HEK293 (cell line): ENCODE measurements around the gene GALNTL6.

Experiments used
- CTCF ChIA-PET: fragments of 350-600 bp; formaldehyde crosslinking; extraction: SDS; loops from one replicate; lab custom pipeline; 2021; ENCODE audit warnings: antibody characterized with exemption; lab: Yijun Ruan, JAX
- POLR2A ChIA-PET: fragments of 300-600 bp; formaldehyde crosslinking; extraction: SDS; loops from one replicate; lab custom pipeline; 2020; ENCODE audit warnings: antibody characterized with exemption, inconsistent platforms; lab: Yijun Ruan, JAX
- H3K27ac ChIP-seq: fragments of 200-500 bp; sonication (Bioruptor generic); 2 replicates; pipeline ENCODE4 v1.5.1; 2014; ENCODE audit warnings: low read depth, low read length, control low read depth, inconsistent platforms; ENCODE audit errors: extremely low read depth
- H3K36me3 ChIP-seq, 2 experiments: fragments of 200-500 bp in 1 of 2; sonication (Bioruptor generic) in 1 of 2; 1 replicate in 1 of 2; 2 replicates in 1 of 2; pipeline ENCODE4 v1.5.1; 2014 to 2017; ENCODE audit warnings: inconsistent platforms in 2 of 2, low read length in 2 of 2; ENCODE audit not compliant: control insufficient read depth in 2 of 2, insufficient read depth in 1 of 2
- H3K4me1 ChIP-seq: fragments of 200-500 bp; sonication (Bioruptor generic); 2 replicates; pipeline ENCODE4 v1.5.1; 2014; ENCODE audit warnings: mild to moderate bottlenecking, low read length, inconsistent platforms; ENCODE audit not compliant: control insufficient read depth, insufficient read depth
- H3K4me3 ChIP-seq: 2 replicates; pipeline ENCODE4 v1.5.1; 2011; ENCODE audit warnings: low read depth, mild to moderate bottlenecking, control low read depth, low read length, moderate library complexity
- H3K9me3 ChIP-seq: fragments of 200-500 bp; sonication (Bioruptor generic); 2 replicates; pipeline ENCODE4 v1.5.1; 2014; ENCODE audit warnings: low read depth, low read length, inconsistent platforms; ENCODE audit not compliant: control insufficient read depth, insufficient read depth
- GLI2 ChIP-seq: fragments of 450-650 bp; formaldehyde crosslinking; IDR thresholded peaks from 2 replicates; pipeline ENCODE4; 2017; ENCODE audit warnings: missing biosample characterization, missing genetic modification characterization, low read depth, borderline replicate concordance
- HOXA7 ChIP-seq: sonication (generic); formaldehyde crosslinking; IDR thresholded peaks from 2 replicates; pipeline ENCODE4 v1.8.1; 2022; ENCODE audit warnings: missing genetic modification reagents, borderline replicate concordance
- HOXC10 ChIP-seq: sonication (generic); formaldehyde crosslinking; IDR thresholded peaks from 2 replicates; pipeline ENCODE4 v1.8.1; 2023; ENCODE audit warnings: mild to moderate bottlenecking, missing genetic modification reagents
- IKZF3 ChIP-seq: fragments of 450-650 bp; IDR thresholded peaks from 2 replicates; pipeline ENCODE4 v1.5.0; 2018; ENCODE audit warnings: missing biosample characterization, mild to moderate bottlenecking, missing genetic modification characterization, moderate library complexity
- KLF9 ChIP-seq: fragments of 450-650 bp; formaldehyde crosslinking; IDR thresholded peaks from 2 replicates; pipeline ENCODE4 v1.5.1; 2016; ENCODE audit warnings: missing biosample characterization, missing genetic modification characterization, low read depth
- OSR2 ChIP-seq: fragments of 450-650 bp; formaldehyde crosslinking; IDR thresholded peaks from 2 replicates; pipeline ENCODE4 v1.5.1; 2016; ENCODE audit warnings: missing biosample characterization, missing genetic modification characterization
- REPIN1 ChIP-seq: fragments of 450-650 bp; formaldehyde crosslinking; IDR thresholded peaks from 2 replicates; pipeline ENCODE4 v1.5.1; 2017; ENCODE audit warnings: missing biosample characterization, missing genetic modification characterization, low read depth
- SETDB1 ChIP-seq: IDR thresholded peaks from one replicate; pipeline ENCODE4 v1.6.1; 2017; ENCODE audit warnings: mild to moderate bottlenecking, low read length, moderate library complexity, mixed read lengths; ENCODE audit not compliant: insufficient read length
- SP2 ChIP-seq: fragments of 450-650 bp; formaldehyde crosslinking; IDR thresholded peaks from 2 replicates; pipeline ENCODE4 v1.5.1; 2016; ENCODE audit warnings: missing biosample characterization, missing genetic modification characterization
- TCF7L2 ChIP-seq: IDR thresholded peaks from 2 replicates; pipeline ENCODE4 v1.6.1; 2011; ENCODE audit warnings: low read depth, mild to moderate bottlenecking, inconsistent platforms, low read length, moderate library complexity, borderline replicate concordance
- ZBTB48 ChIP-seq: fragments of 450-650 bp; formaldehyde crosslinking; IDR thresholded peaks from 2 replicates; pipeline ENCODE4 v1.5.1; 2016; ENCODE audit warnings: missing biosample characterization, missing genetic modification characterization
- ZBTB49 ChIP-seq: fragments of 450-650 bp; formaldehyde crosslinking; IDR thresholded peaks from 2 replicates; pipeline ENCODE4 v1.5.1; 2016; ENCODE audit warnings: missing biosample characterization, missing genetic modification characterization, low read depth
- ZEB2 ChIP-seq: fragments of 450-650 bp; formaldehyde crosslinking; IDR thresholded peaks from 2 replicates; pipeline ENCODE4 v1.5.1; 2016; ENCODE audit warnings: missing biosample characterization, missing genetic modification characterization
- ZFP37 ChIP-seq: fragments of 450-650 bp; formaldehyde crosslinking; IDR thresholded peaks from 2 replicates; pipeline ENCODE4 v1.5.1; 2016; ENCODE audit warnings: missing biosample characterization, missing genetic modification characterization
- ZFP69B ChIP-seq: fragments of 450-650 bp; formaldehyde crosslinking; IDR thresholded peaks from 2 replicates; pipeline ENCODE4 v1.5.1; 2016; ENCODE audit warnings: missing biosample characterization, missing genetic modification characterization
- ZNF112 ChIP-seq: fragments of 450-650 bp; formaldehyde crosslinking; IDR thresholded peaks from 2 replicates; pipeline ENCODE4 v1.5.0; 2017; ENCODE audit warnings: missing biosample characterization, missing genetic modification characterization
- ZNF138 ChIP-seq: fragments of 450-650 bp; formaldehyde crosslinking; IDR thresholded peaks from 2 replicates; pipeline ENCODE4 v1.5.1; 2016; ENCODE audit warnings: missing biosample characterization, missing genetic modification characterization, borderline replicate concordance
- ZNF16 ChIP-seq: fragments of 450-650 bp; formaldehyde crosslinking; IDR thresholded peaks from 2 replicates; pipeline ENCODE4 v1.5.1; 2016; ENCODE audit warnings: low read depth, missing biosample characterization, missing genetic modification characterization
- ZNF174 ChIP-seq: fragments of 450-650 bp; formaldehyde crosslinking; IDR thresholded peaks from 2 replicates; pipeline ENCODE4 v1.5.0; 2017; ENCODE audit warnings: missing biosample characterization, mild to moderate bottlenecking, missing genetic modification characterization
- ZNF280D ChIP-seq: fragments of 450-650 bp; formaldehyde crosslinking; IDR thresholded peaks from 2 replicates; pipeline ENCODE4 v1.5.1; 2016; ENCODE audit warnings: missing biosample characterization, missing genetic modification characterization
- ZNF292 ChIP-seq: fragments of 450-650 bp; formaldehyde crosslinking; IDR thresholded peaks from 2 replicates; pipeline ENCODE4 v1.5.1; 2016; ENCODE audit warnings: low read depth, missing biosample characterization, missing genetic modification characterization, borderline replicate concordance
- ZNF366 ChIP-seq: fragments of 450-650 bp; formaldehyde crosslinking; conservative IDR thresholded peaks from 2 replicates; pipeline ENCODE4 v1.5.1; 2016; ENCODE audit warnings: missing biosample characterization, missing genetic modification characterization
- ZNF433 ChIP-seq: fragments of 450-650 bp; formaldehyde crosslinking; IDR thresholded peaks from 2 replicates; pipeline ENCODE4 v1.5.1; 2016; ENCODE audit warnings: missing biosample characterization, missing genetic modification characterization, low read depth
- ZNF510 ChIP-seq: fragments of 450-650 bp; formaldehyde crosslinking; IDR thresholded peaks from 2 replicates; pipeline ENCODE4 v1.5.1; 2018; ENCODE audit warnings: mild to moderate bottlenecking, missing genetic modification characterization, missing biosample characterization; ENCODE audit not compliant: insufficient replicate concordance
- ZNF560 ChIP-seq: fragments of 450-650 bp; formaldehyde crosslinking; IDR thresholded peaks from 2 replicates; pipeline ENCODE4 v1.5.1; 2017; ENCODE audit warnings: missing biosample characterization, missing genetic modification characterization, borderline replicate concordance
- ZNF670 ChIP-seq: fragments of 450-650 bp; formaldehyde crosslinking; IDR thresholded peaks from 2 replicates; pipeline ENCODE4 v1.5.1; 2016; ENCODE audit warnings: missing biosample characterization, missing genetic modification characterization, low read depth
- ZNF747 ChIP-seq: fragments of 450-650 bp; formaldehyde crosslinking; IDR thresholded peaks from 2 replicates; pipeline ENCODE4 v1.5.1; 2016; ENCODE audit warnings: missing biosample characterization, missing genetic modification characterization
- ZNF785 ChIP-seq: fragments of 450-650 bp; formaldehyde crosslinking; IDR thresholded peaks from 2 replicates; pipeline ENCODE4 v1.5.1; 2016; ENCODE audit warnings: missing biosample characterization, missing genetic modification characterization
- ZNF830 ChIP-seq: fragments of 450-650 bp; IDR thresholded peaks from 2 replicates; pipeline ENCODE4 v1.5.0; 2018; ENCODE audit warnings: missing biosample characterization, missing genetic modification characterization, low read depth, mild to moderate bottlenecking, moderate library complexity

Gene GALNTL6

GRCh38 chr4:172157946-172158345, 344.7 kb downstream of the GALNTL6 start:
- POLR2A ChIA-PET = no interaction called here
- Histone ChIP-seq H3K4me1 (no peaks in the 10 kb centered on the region), H3K9me3 (no peaks in the 10 kb centered on the region), H3K4me3 (no peak overlapping the region), H3K27ac (no peak overlapping the region), H3K36me3 (no peaks in the 10 kb centered on the region)
- CTCF ChIA-PET = no interaction called here
- TF ChIP-seq GLI2 (tag by site-specific recombination) (no peak), ZEB2 (tag by site-specific recombination) (no peak), ZNF747 (no peak), ZNF174 (tag by site-specific recombination) (no peak), ZNF366 (tag by site-specific recombination) (no peak), ZNF510 (tag by site-specific recombination) (no peak), ZFP37 (no peak), SETDB1 (no peak), TCF7L2 (no peak), ZNF138 (tag by site-specific recombination) (no peak)

- no peak overlapping the region for H3K27ac ChIP-seq
- H3K9me3 ChIP-seq = no peaks in the 10 kb centered on the region
- H3K4me3 ChIP-seq = no peak overlapping the region
- no peaks in the 10 kb centered on the region for H3K4me1 ChIP-seq
- TF ChIP-seq GLI2 (tag by site-specific recombination) = no peak
- no peak for TF ChIP-seq REPIN1
- no peak for TF ChIP-seq HOXC10 (CRISPR knock-in tag)
- no peak for TF ChIP-seq KLF9 (tag by site-specific recombination)
- TF ChIP-seq ZNF292 (tag by site-specific recombination) = no peak
- TF ChIP-seq ZNF670 (tag by site-specific recombination) = no peak
- no peak for TF ChIP-seq OSR2 (tag by site-specific recombination)
- TF ChIP-seq ZFP69B (tag by site-specific recombination) = no peak
- no peak for TF ChIP-seq HOXA7 (CRISPR knock-in tag)
- no peak for TF ChIP-seq ZNF785 (tag by site-specific recombination)
- TF ChIP-seq IKZF3 (tag by site-specific recombination) = no peak
- ChIA-PET CTCF (interaction anchor here (0.6 to 1.0 kb wide), 2 partner anchors 12 to 319 kb away, joined by 3 to 4 read pairs; no protein-coding TSS in a partner anchor), POLR2A (no interaction called here)
- H3K36me3 ChIP-seq = no peaks in the 10 kb centered on the region
Measured at GRCh38 chr4:172163215-172163614, 350.0 kb downstream of the GALNTL6 start.

GRCh38 chr4:172168888-172169287, 355.7 kb downstream of the GALNTL6 start:
- no peak overlapping the region for H3K4me3 ChIP-seq
- CTCF ChIA-PET = no interaction called here
- no peaks in the 10 kb centered on the region for H3K9me3 ChIP-seq
- no peaks in the 10 kb centered on the region for H3K4me1 ChIP-seq
- no peaks in the 10 kb centered on the region for H3K36me3 ChIP-seq
- no peak overlapping the region for H3K27ac ChIP-seq
- POLR2A ChIA-PET = no interaction called here
- TF ChIP-seq ZNF280D (tag by site-specific recombination) (no peak), ZBTB49 (tag by site-specific recombination) (no peak), ZNF16 (tag by site-specific recombination) (no peak), SP2 (tag by site-specific recombination) (no peak), ZNF112 (tag by site-specific recombination) (no peak), TCF7L2 (no peak), ZBTB48 (tag by site-specific recombination) (no peak), ZNF560 (tag by site-specific recombination) (no peak), ZNF433 (tag by site-specific recombination) (no peak), ZNF830 (no peak)
